NCI-H2081 (cell line): ENCODE results near the gene TAF11L11.
"Not testable (repeated sequence)": the region's sequence is repeated elsewhere in the genome, so short reads cannot be mapped to it uniquely, and the experiment has no call there.

ENCODE experiments used
- DNase-seq, 2 experiments: peaks; one replicate each; lab custom pipeline; 2025; lab: John Stamatoyannopoulos, UW

The TAF11L11 gene

DNA sequence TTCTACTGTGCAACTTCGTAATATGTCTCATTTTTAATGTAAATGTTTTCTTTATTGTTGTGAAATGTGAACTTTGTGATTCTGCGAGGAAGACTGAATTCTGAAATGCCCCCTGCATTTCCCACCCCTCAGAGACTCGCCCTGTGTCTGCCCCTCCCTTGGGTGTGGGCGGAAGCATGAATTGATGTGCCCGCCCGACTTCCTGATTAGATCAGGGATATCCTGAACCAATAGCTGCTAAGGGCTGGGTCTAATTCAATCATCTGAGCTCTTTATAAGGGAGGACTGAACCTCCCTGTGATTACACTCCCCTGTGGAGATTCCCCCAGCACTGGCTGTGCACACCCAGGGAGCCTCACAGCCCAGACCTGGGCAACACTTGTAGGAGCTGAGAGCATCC, at the start of gene TAF11L11:
TAF11L11 (plus strand) TSS at position 304 of the 400 bp plus-strand sequence.
- DNase-seq: not testable (repeated sequence)

DNA sequence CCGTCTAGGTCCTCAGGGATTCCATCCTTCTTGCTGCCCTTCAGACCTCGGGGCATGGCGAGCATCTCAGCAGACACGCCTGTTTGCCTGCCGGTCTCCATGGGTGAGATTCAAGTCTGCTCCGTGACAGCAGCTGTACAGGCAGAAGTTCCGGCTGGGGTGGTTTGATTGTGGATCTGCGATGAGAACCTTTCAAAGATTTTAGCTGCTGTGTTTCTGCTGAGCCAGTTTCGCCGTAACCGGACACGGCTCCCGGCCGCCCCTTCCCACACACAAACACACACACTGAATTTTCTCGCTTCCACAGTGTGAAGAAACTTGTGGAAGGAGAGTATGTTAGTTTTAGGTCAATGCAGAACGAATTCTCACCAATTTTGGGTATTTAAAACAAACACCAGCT, 18.3 kb upstream of the TAF11L11 start, which contains the start of gene TAF11L7:
TAF11L7 (minus strand) TSS at position 101 of the 400 bp plus-strand sequence.
- DNase-seq: not testable (repeated sequence)

DNA sequence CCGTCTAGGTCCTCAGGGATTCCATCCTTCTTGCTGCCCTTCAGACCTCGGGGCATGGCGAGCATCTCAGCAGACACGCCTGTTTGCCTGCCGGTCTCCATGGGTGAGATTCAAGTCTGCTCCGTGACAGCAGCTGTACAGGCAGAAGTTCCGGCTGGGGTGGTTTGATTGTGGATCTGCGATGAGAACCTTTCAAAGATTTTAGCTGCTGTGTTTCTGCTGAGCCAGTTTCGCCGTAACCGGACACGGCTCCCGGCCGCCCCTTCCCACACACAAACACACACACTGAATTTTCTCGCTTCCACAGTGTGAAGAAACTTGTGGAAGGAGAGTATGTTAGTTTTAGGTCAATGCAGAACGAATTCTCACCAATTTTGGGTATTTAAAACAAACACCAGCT, 13.1 kb upstream of the TAF11L11 start, which contains the start of gene TAF11L8:
TAF11L8 (minus strand) TSS at position 101 of the 400 bp plus-strand sequence.
- DNase-seq: not testable (repeated sequence)

DNA sequence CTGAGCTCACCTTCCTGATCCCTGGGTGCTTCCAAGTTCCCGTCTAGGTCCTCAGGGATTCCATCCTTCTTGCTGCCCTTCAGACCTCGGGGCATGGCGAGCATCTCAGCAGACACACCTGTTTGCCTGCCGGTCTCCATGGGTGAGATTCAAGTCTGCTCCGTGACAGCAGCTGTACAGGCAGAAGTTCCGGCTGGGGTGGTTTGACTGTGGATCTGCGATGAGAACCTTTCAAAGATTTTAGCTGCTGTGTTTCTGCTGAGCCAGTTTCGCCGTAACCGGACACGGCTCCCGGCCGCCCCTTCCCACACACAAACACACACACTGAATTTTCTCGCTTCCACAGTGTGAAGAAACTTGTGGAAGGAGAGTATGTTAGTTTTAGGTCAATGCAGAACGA, 9.7 kb upstream of the TAF11L11 start, which contains the start of gene TAF11L9:
TAF11L9 (minus strand) TSS at position 140 of the 400 bp plus-strand sequence.
- not testable (repeated sequence) for DNase-seq

DNA sequence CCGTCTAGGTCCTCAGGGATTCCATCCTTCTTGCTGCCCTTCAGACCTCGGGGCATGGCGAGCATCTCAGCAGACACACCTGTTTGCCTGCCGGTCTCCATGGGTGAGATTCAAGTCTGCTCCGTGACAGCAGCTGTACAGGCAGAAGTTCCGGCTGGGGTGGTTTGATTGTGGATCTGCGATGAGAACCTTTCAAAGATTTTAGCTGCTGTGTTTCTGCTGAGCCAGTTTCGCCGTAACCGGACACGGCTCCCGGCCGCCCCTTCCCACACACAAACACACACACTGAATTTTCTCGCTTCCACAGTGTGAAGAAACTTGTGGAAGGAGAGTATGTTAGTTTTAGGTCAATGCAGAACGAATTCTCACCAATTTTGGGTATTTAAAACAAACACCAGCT, 6.3 kb upstream of the TAF11L11 start, which contains the start of gene TAF11L10:
TAF11L10 (minus strand) TSS at position 101 of the 400 bp plus-strand sequence.
- not testable (repeated sequence) for DNase-seq

DNA sequence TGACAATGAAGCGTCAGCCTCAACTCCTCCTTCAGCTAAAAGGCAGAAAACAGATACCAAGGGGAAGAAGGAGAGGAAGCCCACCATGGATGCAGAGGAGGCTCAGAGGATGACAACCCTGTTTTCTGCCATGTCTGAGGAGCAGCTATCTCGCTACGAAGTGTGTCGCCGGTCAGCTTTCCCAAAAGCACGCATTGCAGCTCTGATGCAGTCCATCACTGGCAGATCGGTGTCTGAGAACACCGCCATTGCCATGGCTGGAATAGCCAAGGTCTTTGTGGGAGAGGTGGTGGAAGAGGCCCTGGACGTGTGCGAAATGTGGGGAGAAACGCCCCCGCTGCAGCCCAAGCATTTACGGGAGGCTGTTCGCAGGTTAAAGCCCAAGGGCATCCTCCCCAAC, 968 bp downstream of the TAF11L11 start:
- DNase-seq: no peak

DNA sequence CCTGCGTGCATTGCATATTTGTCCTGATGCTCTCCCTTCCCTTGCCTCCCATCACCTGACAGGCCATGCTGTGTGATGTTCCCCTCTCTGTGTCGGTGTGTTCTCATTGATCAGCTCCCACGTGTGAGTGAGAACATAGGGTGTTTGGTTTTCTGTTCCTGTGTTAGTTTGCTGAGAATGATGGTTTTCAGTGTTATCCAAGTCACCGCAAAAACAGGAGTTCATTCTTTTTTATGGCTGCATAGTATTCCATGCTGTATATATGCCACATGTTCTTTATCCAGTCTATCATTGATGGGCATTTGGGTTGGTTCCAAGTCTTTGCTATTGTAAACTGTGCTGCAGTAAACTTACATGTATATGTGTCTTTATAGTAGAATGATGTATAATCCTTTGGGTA, 3.5 kb downstream of the TAF11L11 start:
- not testable (repeated sequence) for DNase-seq

DNA sequence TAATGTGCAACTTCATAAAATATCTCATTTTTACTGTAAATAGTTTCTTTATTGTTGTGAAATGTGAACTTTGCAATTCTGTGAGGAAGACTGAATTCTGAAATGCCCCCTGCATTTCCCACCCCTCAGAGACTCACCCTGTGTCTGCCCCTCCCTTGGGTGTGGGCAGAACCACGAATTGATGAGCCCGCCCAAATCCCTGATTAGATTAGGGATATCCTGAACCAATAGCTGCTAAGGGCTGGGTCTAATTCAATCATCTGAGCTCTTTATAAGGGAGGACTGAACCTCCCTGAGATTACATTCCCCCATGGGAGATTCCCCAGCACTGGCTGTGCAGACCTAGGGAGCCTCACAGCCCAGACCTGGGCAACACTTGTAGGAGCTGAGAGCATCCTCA, 6.1 kb downstream of the TAF11L11 start, which contains the start of gene TAF11L12:
TAF11L12 (plus strand) TSS at position 301 of the 400 bp plus-strand sequence.
- DNase-seq: not testable (repeated sequence)

DNA sequence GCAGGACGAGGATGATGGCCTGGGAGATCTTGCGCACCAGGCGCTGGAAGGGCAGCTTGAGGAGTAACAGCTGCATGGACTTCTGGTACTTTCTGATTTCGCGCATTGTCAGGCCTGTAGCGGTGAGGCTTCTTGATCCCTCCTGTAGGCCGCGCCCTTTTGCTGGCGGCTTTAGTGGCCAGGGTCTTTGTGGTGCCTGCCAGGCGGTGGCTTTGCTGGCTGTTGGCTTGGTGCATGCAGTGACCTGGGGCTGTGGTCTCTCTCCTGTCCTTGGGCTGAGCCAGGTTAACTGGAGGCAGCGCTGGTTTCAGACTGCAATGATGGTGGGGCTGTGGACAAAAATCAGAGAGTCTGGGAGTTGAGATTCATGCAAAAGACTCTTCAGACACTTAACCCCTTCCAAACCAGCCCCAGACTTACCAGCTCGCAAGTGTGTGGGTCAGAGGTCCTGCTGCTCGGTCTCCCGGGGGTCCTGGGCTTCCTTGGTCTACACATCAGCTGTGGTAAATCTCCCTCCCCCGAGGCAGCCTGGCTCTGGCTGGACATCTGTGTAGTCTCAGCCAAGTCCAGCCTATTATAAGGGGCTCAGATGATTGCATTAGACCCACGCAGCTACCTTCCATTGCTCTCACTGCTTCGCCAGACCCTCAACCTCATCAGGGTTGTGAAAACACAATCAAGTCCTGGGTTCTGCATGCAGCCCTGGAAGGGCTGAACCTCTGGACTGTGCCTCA, 11.1 kb downstream of the TAF11L11 start:
- DNase-seq: no peak

DNA sequence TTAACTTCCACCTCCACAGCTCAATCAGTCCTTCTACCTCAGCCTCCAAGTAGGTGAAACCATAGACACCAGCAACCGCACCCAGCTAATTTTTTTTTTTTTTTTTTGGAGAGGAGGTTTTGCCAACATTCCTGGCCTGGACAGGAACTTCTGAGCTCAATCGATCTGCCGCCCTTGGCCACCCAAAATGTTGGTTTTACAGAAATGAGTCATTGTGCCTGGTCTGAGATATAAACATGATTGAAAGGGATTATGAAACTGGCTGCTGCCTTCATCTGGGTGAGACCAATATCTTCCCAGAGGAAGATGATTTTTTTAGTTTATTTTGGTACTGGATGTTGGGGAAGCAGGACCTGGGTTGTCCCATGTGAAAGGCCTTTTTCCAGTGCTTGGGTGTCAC, 15.4 kb downstream of the TAF11L11 start:
- DNase-seq: no peak

DNA sequence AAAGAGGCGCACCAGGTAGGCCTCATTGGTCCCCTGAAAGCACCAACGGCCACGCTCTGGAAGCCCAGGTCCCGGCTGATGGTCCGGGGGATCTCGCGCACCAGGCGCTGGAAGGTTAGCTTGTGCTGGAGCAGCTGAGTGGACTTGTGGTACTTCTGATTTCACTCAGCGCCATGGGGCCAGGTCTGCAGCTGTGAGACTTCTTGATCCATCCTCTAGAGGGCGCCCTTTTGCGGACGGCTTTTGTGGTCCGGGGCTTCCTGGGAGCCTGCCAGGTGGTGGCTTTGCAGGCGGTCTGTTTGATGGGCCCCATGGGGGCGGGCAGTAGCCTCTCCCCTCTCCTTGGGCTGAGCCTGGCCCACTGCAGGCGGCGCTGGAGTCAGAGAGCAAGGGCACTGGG, 16.6 kb downstream of the TAF11L11 start:
- DNase-seq: no peak

DNA sequence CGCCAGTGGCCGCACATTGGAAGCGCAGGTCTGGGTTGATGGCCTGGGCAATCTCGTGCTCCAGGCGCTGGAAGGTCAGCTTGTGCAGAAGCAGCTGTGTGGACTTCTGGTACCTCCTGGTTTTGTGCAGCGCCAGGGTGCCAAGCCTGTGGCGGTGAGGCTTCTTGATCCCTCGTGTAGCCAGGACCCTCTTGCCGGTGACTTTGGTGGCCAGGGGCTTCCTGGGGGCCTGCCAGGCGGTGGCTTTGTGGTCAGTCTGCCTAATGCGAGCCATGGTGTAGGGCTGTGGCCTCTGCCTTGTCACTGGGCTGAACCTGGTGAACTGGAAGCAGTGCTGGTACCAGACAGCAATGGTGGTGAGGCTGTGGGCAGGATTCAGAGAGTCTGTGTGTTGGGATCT, 21.7 kb downstream of the TAF11L11 start:
- no peak for DNase-seq

DNA sequence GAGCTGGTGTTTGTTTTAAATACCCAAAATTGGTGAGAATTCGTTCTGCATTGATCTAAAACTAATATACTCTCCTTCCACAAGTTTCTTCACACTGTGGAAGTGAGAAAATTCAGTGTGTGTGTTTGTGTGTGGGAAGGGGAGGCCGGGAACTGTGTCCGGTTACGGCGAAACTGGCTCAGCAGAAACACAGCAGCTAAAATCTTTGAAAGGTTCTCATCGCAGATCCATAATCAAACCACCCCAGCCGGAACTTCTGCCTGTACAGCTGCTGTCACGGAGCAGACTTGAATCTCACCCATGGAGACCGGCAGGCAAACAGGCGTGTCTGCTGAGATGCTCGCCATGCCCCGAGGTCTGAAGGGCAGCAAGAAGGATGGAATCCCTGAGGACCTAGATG, 27.8 kb downstream of the TAF11L11 start, which contains the start of gene TAF11L13:
TAF11L13 (plus strand) TSS at position 301 of the 400 bp plus-strand sequence.
- DNase-seq: not testable (repeated sequence)

DNA sequence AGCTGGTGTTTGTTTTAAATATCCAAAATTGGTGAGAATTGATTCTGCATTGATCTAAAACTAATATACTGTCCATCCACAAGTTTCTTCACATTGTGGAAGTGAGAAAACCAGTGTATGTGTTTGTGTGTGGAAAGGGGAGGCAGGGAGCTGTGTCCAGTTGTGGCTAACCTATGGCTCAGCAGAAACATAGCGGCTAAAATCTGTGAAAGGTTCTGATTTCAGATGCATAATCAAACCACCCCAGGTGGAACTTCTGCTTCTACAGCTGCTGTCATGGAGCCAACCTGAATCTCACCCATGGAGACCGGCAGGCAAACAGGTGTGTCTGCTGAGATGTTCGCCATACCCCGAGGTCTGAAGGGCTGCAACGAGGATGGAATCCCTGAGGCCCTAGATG, 30.2 kb downstream of the TAF11L11 start, which contains the start of gene TAF11L14:
TAF11L14 (plus strand) TSS at position 301 of the 400 bp plus-strand sequence.
- DNase-seq: no peak

DNA sequence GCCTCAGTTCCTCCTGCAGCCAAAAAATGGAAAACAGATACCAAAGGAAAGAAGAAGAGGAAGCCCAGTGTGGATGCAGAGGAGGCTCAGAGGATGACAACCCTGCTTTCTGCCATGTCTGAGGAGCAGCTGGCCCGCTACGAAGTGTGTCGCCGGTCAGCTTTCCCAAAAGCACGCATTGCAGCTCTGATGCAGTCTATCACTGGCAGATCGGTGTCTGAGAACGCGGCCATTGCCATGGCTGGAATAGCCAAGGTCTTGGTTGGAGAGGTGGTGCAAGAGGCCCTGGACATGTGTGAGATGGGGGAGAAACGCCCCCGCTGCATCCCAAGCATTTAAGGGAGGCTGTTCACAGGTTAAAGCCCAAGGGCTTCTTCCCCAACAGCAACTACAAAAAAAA, 45.2 kb downstream of the TAF11L11 start:
- not testable (repeated sequence) for DNase-seq

DNA sequence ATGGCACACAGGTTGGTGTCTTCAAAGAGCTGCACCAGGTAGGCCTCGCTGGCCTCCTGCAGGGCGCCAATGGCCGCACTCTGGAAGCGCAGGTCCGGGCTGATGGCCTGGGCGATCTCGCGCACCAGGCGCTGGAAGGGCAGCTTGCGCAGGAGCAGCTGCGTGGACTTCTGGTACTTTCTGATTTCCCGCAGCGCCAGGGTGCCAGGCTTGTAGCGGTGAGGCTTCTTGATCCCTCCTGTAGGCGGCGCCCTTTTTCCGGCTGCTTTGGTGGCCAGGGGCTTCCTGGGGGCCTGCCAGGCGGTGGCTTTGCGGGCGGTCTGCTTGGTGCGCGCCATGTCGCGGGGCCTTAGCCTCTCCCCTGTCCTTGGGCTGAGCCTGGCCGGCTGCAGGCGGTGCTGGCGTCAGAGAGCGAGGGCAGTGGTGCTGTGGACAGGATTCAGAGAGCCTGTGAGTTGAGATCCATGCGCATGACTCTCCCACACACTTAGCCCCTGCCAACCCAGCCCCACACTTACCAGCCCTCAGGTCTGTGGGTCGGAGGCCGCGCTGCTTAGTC, 51.3 kb downstream of the TAF11L11 start:
- DNase-seq: not testable (repeated sequence)
